ENCODE measurements around the gene LDLRAD4.

The LDLRAD4 gene

GRCh38 chr18:13412017-13412416, 193.5 kb downstream of the LDLRAD4 start:
- TF ChIP-seq CTCF (IDR thresholded peaks at IDR 0.05; ENCODE audit: borderline replicate concordance, control extremely low read depth, extremely low read depth, insufficient read depth, missing control alignments), result no peak
- in situ Hi-C loops (cut with MboI; ENCODE audit: low sequenced_read_pairs, unreplicated experiment), result no loop called here
- no peak for DNase-seq (ENCODE audit: low spot score)

- TF ChIP-seq CTCF (IDR thresholded peaks at IDR 0.05; ENCODE audit: borderline replicate concordance, control extremely low read depth, extremely low read depth, insufficient read depth, missing control alignments), result no peak
- DNase-seq (ENCODE audit: low spot score), result no peak
- in situ Hi-C loops (cut with MboI; ENCODE audit: low sequenced_read_pairs, unreplicated experiment), result no loop called here
Observed at GRCh38 chr18:13412901-13413300, 194.3 kb downstream of the LDLRAD4 start.

GRCh38 chr18:13414102-13414501, 195.5 kb downstream of the LDLRAD4 start:
- no peak for DNase-seq (ENCODE audit: low spot score)
- no peak for TF ChIP-seq CTCF (IDR thresholded peaks at IDR 0.05; ENCODE audit: borderline replicate concordance, control extremely low read depth, extremely low read depth, insufficient read depth, missing control alignments)
- in situ Hi-C loops (cut with MboI; ENCODE audit: low sequenced_read_pairs, unreplicated experiment), result no loop called here

GRCh38 chr18:13414521-13414920, 196.0 kb downstream of the LDLRAD4 start:
- in situ Hi-C loops (cut with MboI; ENCODE audit: low sequenced_read_pairs, unreplicated experiment), result no loop called here
- TF ChIP-seq CTCF (IDR thresholded peaks at IDR 0.05; ENCODE audit: borderline replicate concordance, control extremely low read depth, extremely low read depth, insufficient read depth, missing control alignments), result no peak
- DNase-seq (ENCODE audit: low spot score), result no peak

GRCh38 chr18:13415736-13416135, 197.2 kb downstream of the LDLRAD4 start:
- no peak for TF ChIP-seq CTCF (IDR thresholded peaks at IDR 0.05; ENCODE audit: borderline replicate concordance, control extremely low read depth, extremely low read depth, insufficient read depth, missing control alignments)
- no peak for DNase-seq (ENCODE audit: low spot score)
- in situ Hi-C loops (cut with MboI; ENCODE audit: low sequenced_read_pairs, unreplicated experiment), result no loop called here

- TF ChIP-seq CTCF (IDR thresholded peaks at IDR 0.05; ENCODE audit: borderline replicate concordance, control extremely low read depth, extremely low read depth, insufficient read depth, missing control alignments), result no peak
- in situ Hi-C loops (cut with MboI; ENCODE audit: low sequenced_read_pairs, unreplicated experiment), result no loop called here
- no peak for DNase-seq (ENCODE audit: low spot score)
Observed at GRCh38 chr18:13416208-13416607, 197.6 kb downstream of the LDLRAD4 start.

- TF ChIP-seq CTCF (IDR thresholded peaks at IDR 0.05; ENCODE audit: borderline replicate concordance, control extremely low read depth, extremely low read depth, insufficient read depth, missing control alignments), result no peak
- DNase-seq (ENCODE audit: low spot score), result no peak
- in situ Hi-C loops (cut with MboI; ENCODE audit: low sequenced_read_pairs, unreplicated experiment), result no loop called here
Observed at GRCh38 chr18:13416848-13417247, 198.3 kb downstream of the LDLRAD4 start.

All from GM13976 (cell line).